GM23338 (cell line): Measurements from ENCODE around the gene ATP10A. TPM values are rescaled to one million over a fixed set of nuclear protein-coding genes. Genes with fewer than 3 reads are reported as not detected.
A peak's percentile ranks its signal among the peaks of the same experiment; 100 is the strongest.

Experiments used
- ATAC-seq: fragments of 200-7000 bp; cut with Tn5 transposase; 3 replicates; pipeline ENCODE4 v1.9.1; 2020
- DNase-seq: peaks from one replicate; pipeline ENCODE4 v3.0.0-alpha.2; 2015; ENCODE audit warnings: low spot score
- H2AFZ ChIP-seq: fragments of 200-600 bp; sonication (generic); 2 replicates; pipeline ENCODE4 v1.8.0; 2016; ENCODE audit warnings: antibody characterized with exemption, mild to moderate bottlenecking, moderate library complexity
- H3F3A ChIP-seq: fragments of 200-600 bp; sonication (generic); replicated peaks from 2 replicates; pipeline ENCODE4 v1.8.0; 2017; ENCODE audit warnings: antibody characterized with exemption, mixed run types, low read depth
- H3K27ac ChIP-seq: fragments of 200-600 bp; sonication (generic); 2 replicates; pipeline ENCODE4 v1.6.1; 2016; ENCODE audit warnings: low read depth
- H3K27me3 ChIP-seq: fragments of 200-600 bp; sonication (generic); 2 replicates; pipeline ENCODE4 v1.8.0; 2016; ENCODE audit warnings: mild to moderate bottlenecking, mixed run types, moderate library complexity; ENCODE audit not compliant: insufficient read depth
- H3K36me3 ChIP-seq: fragments of 200-600 bp; sonication (generic); 2 replicates; pipeline ENCODE4 v1.8.0; 2016; ENCODE audit warnings: mild to moderate bottlenecking; ENCODE audit not compliant: insufficient read depth
- H3K4me1 ChIP-seq: fragments of 200-600 bp; sonication (generic); 2 replicates; pipeline ENCODE4 v1.8.0; 2016; ENCODE audit warnings: mild to moderate bottlenecking, moderate library complexity; ENCODE audit not compliant: insufficient read depth
- H3K4me2 ChIP-seq: fragments of 200-600 bp; sonication (generic); 2 replicates; pipeline ENCODE4 v1.7.1; 2017; ENCODE audit warnings: mixed run types
- H3K4me3 ChIP-seq: fragments of 200-600 bp; sonication (generic); 2 replicates; pipeline ENCODE4 v1.6.1; 2016; ENCODE audit warnings: mixed run types
- H3K79me2 ChIP-seq: fragments of 200-600 bp; sonication (generic); replicated peaks from 2 replicates; pipeline ENCODE4 v1.8.0; 2017; ENCODE audit warnings: mild to moderate bottlenecking; ENCODE audit not compliant: insufficient read depth
- H3K9me2 ChIP-seq: fragments of 200-600 bp; sonication (generic); 2 replicates; pipeline ENCODE4 v1.8.0; 2017; ENCODE audit not compliant: insufficient read depth
- H4K20me1 ChIP-seq: fragments of 200-600 bp; sonication (generic); replicated peaks from 2 replicates; pipeline ENCODE4 v1.8.0; 2017; ENCODE audit warnings: mild to moderate bottlenecking; ENCODE audit not compliant: insufficient read depth
- H3K27ac Mint-ChIP-seq: 2 replicates; pipeline ENCODE4 v1.8.0; 2020; ENCODE audit warnings: inconsistent platforms, mild to moderate bottlenecking, moderate library complexity, mixed read lengths
- H3K27me3 Mint-ChIP-seq: 3 replicates; pipeline ENCODE4 v1.8.0; 2022; ENCODE audit warnings: low read depth, mild to moderate bottlenecking, moderate library complexity, mixed read lengths, inconsistent platforms; ENCODE audit not compliant: insufficient read depth, poor library complexity
- H3K36me3 Mint-ChIP-seq: 3 replicates; pipeline ENCODE4 v1.8.0; 2021; ENCODE audit warnings: low read depth, mild to moderate bottlenecking, inconsistent platforms, moderate library complexity, mixed read lengths
- H3K4me1 Mint-ChIP-seq: 3 replicates; pipeline ENCODE4 v1.8.0; 2020; ENCODE audit warnings: mild to moderate bottlenecking, inconsistent platforms, mixed read lengths
- H3K4me3 Mint-ChIP-seq: 3 replicates; pipeline ENCODE4 v1.8.0; 2021; ENCODE audit warnings: moderate library complexity, mild to moderate bottlenecking, inconsistent platforms, mixed read lengths
- H3K9me3 Mint-ChIP-seq: 3 replicates; pipeline ENCODE4 v1.8.0; 2020; ENCODE audit warnings: moderate library complexity, mild to moderate bottlenecking, inconsistent platforms, mixed read lengths
- CREB1 ChIP-seq: fragments of 250-450 bp; sonication (Bioruptor Pico); IDR thresholded peaks from 2 replicates; pipeline ENCODE4 v1.5.0; 2020; ENCODE audit warnings: low read depth, mild to moderate bottlenecking, moderate library complexity
- EZH2phosphoT487 ChIP-seq: fragments of 200-600 bp; sonication (generic); IDR thresholded peaks from one replicate; pipeline ENCODE4 v1.8.1; 2018; ENCODE audit warnings: antibody characterized with exemption; ENCODE audit not compliant: unreplicated experiment
- POLR2AphosphoS5 ChIP-seq: IDR thresholded peaks from 2 replicates; pipeline ENCODE4 v1.6.1; 2016; ENCODE audit warnings: antibody characterized with exemption, low read depth
- STAT1 ChIP-seq: IDR thresholded peaks from one replicate; pipeline ENCODE4 v1.6.1; 2016; ENCODE audit warnings: antibody characterized with exemption; ENCODE audit not compliant: unreplicated experiment
- ZNF114 ChIP-seq: fragments of 250-450 bp; sonication (Bioruptor Pico); IDR thresholded peaks from 2 replicates; pipeline ENCODE4 v1.5.0; 2020; ENCODE audit warnings: mild to moderate bottlenecking, moderate library complexity
- ZNF331 ChIP-seq: fragments of 250-450 bp; sonication (Bioruptor Pico); IDR thresholded peaks from 2 replicates; pipeline ENCODE4 v1.5.0; 2020; ENCODE audit warnings: low read depth, mild to moderate bottlenecking, moderate library complexity
- polyA plus RNA-seq: library from polyadenylated mRNA; unstranded; fragments of >200 nt; fragmentation: Nextera tagmentation; extraction: Ambion mirVana; gene quantifications from 2 replicates; pipeline ENCODE4 v1.2.1, GENCODE V29; 2016
- total RNA-seq: library from RNA; depleted of rRNA; stranded (reverse); fragments of >200 nt; shearing (Covaris generic); gene quantifications from 2 replicates; pipeline ENCODE4 v1.2.3, GENCODE V29; 2014
- TF ChIP-seq, protein P1 (sequence below): IDR thresholded peaks from one replicate; pipeline ENCODE4 v1.6.1; 2018; ENCODE audit warnings: antibody characterized with exemption; ENCODE audit not compliant: unreplicated experiment
- TF ChIP-seq, protein P2 (sequence below), 2 experiments: fragments of 200-600 bp in 1 of 2; sonication (generic) in 1 of 2; conservative IDR thresholded peaks; 2 replicates each; pipeline versions ENCODE4 v1.5.1 to v1.6.1; 2016 to 2017; ENCODE audit warnings: antibody characterized with exemption in 2 of 2, low read depth in 2 of 2, mild to moderate bottlenecking in 2 of 2, moderate library complexity in 1 of 2
- TF ChIP-seq, protein P3 (sequence below): fragments of 250-450 bp; sonication (Bioruptor Pico); IDR thresholded peaks from 2 replicates; pipeline ENCODE4 v1.5.0; 2020; ENCODE audit warnings: mild to moderate bottlenecking, moderate library complexity
- TF ChIP-seq, protein P4 (sequence below): IDR thresholded peaks from 2 replicates; pipeline ENCODE4 v1.6.1; 2016; ENCODE audit warnings: antibody characterized with exemption

ATP10A gene
- total and polyA plus RNA-seq, 2 experiments from 2014 or later, result 0.36 to 5.6 TPM

DNA sequence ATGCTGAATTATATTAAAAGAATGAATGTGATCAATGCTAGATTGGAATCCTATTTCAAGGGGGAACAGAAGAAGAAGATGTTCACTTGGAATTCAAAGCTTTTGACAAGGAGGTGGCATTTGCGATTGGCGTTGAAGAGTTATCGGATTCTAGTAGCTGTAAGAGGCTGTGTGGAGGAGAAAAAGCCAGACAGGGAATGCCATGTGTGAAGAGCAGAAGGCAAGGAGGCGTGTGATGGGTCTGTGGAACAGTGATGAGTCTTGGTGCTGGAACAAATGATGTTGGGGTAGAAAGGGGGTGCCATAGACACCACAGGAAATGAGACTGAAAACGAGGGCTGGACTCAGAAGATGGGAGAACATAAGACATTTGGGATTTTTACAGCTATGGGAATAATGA lies 30.5 kb upstream of the ATP10A start:
- H3K36me3 ChIP-seq, result no peaks in the 10 kb centered on the region

DNA sequence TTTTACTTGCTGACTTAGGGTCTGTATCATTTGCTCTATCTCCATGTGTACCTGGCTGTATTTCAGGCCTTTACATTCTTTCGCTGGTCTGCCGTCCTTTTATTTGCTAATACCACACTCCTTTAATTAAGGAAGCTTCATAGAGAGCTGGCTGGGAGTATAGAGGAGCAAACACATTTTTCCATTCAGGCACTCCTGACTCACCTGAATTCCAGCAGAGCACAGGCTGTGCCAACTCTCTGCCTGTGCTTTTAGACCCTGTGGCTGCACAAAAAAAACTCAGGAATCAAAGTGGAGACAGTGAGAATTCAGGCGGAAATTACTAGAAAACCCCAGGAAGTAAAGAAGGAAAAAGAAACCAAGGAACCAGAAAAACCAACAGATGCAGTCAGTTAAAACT lies 29.0 kb upstream of the ATP10A start:
- Mint-ChIP-seq H3K27me3 (no peaks in the 10 kb centered on the region), H3K9me3 (no peaks in the 10 kb centered on the region; the same call in 2 of the 3 replicates), H3K36me3 (no peaks in the 10 kb centered on the region), H3K27ac (no peak overlapping the region), H3K4me1 (peaks cover 9% of the 10 kb centered on the region), H3K4me3 (no peak overlapping the region)
- Histone ChIP-seq H4K20me1 (no peaks in the 10 kb centered on the region), H3K27me3 (no peaks in the 10 kb centered on the region), H2AFZ (no peak overlapping the region), H3K4me1 (no peaks in the 10 kb centered on the region), H3K4me3 (no peak overlapping the region), H3F3A (no peaks in the 10 kb centered on the region), H3K79me2 (no peaks in the 10 kb centered on the region), H3K36me3 (no peaks in the 10 kb centered on the region), H3K9me2 (0 out of 2 replicates have a peak, but pooled peaks cover 5% of the 10 kb centered on the region), H3K27ac (no peak overlapping the region), H3K4me2 (no peak overlapping the region)
- no peak for DNase-seq
- ATAC-seq, result peak; percentile 55; the same call in 2 of the 3 replicates
- TF ChIP-seq ZNF331 (no peak), STAT1 (no peak), EZH2phosphoT487 (no peak), CREB1 (no peak)
- TF ChIP-seq, protein P1, sequence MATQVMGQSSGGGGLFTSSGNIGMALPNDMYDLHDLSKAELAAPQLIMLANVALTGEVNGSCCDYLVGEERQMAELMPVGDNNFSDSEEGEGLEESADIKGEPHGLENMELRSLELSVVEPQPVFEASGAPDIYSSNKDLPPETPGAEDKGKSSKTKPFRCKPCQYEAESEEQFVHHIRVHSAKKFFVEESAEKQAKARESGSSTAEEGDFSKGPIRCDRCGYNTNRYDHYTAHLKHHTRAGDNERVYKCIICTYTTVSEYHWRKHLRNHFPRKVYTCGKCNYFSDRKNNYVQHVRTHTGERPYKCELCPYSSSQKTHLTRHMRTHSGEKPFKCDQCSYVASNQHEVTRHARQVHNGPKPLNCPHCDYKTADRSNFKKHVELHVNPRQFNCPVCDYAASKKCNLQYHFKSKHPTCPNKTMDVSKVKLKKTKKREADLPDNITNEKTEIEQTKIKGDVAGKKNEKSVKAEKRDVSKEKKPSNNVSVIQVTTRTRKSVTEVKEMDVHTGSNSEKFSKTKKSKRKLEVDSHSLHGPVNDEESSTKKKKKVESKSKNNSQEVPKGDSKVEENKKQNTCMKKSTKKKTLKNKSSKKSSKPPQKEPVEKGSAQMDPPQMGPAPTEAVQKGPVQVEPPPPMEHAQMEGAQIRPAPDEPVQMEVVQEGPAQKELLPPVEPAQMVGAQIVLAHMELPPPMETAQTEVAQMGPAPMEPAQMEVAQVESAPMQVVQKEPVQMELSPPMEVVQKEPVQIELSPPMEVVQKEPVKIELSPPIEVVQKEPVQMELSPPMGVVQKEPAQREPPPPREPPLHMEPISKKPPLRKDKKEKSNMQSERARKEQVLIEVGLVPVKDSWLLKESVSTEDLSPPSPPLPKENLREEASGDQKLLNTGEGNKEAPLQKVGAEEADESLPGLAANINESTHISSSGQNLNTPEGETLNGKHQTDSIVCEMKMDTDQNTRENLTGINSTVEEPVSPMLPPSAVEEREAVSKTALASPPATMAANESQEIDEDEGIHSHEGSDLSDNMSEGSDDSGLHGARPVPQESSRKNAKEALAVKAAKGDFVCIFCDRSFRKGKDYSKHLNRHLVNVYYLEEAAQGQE, result no peak
- TF ChIP-seq, protein P2, sequence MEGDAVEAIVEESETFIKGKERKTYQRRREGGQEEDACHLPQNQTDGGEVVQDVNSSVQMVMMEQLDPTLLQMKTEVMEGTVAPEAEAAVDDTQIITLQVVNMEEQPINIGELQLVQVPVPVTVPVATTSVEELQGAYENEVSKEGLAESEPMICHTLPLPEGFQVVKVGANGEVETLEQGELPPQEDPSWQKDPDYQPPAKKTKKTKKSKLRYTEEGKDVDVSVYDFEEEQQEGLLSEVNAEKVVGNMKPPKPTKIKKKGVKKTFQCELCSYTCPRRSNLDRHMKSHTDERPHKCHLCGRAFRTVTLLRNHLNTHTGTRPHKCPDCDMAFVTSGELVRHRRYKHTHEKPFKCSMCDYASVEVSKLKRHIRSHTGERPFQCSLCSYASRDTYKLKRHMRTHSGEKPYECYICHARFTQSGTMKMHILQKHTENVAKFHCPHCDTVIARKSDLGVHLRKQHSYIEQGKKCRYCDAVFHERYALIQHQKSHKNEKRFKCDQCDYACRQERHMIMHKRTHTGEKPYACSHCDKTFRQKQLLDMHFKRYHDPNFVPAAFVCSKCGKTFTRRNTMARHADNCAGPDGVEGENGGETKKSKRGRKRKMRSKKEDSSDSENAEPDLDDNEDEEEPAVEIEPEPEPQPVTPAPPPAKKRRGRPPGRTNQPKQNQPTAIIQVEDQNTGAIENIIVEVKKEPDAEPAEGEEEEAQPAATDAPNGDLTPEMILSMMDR (conservative IDR thresholded peaks at IDR 0.05; ENCODE audit: low read depth in 2 of 2), result no peak
- TF ChIP-seq, protein P3, sequence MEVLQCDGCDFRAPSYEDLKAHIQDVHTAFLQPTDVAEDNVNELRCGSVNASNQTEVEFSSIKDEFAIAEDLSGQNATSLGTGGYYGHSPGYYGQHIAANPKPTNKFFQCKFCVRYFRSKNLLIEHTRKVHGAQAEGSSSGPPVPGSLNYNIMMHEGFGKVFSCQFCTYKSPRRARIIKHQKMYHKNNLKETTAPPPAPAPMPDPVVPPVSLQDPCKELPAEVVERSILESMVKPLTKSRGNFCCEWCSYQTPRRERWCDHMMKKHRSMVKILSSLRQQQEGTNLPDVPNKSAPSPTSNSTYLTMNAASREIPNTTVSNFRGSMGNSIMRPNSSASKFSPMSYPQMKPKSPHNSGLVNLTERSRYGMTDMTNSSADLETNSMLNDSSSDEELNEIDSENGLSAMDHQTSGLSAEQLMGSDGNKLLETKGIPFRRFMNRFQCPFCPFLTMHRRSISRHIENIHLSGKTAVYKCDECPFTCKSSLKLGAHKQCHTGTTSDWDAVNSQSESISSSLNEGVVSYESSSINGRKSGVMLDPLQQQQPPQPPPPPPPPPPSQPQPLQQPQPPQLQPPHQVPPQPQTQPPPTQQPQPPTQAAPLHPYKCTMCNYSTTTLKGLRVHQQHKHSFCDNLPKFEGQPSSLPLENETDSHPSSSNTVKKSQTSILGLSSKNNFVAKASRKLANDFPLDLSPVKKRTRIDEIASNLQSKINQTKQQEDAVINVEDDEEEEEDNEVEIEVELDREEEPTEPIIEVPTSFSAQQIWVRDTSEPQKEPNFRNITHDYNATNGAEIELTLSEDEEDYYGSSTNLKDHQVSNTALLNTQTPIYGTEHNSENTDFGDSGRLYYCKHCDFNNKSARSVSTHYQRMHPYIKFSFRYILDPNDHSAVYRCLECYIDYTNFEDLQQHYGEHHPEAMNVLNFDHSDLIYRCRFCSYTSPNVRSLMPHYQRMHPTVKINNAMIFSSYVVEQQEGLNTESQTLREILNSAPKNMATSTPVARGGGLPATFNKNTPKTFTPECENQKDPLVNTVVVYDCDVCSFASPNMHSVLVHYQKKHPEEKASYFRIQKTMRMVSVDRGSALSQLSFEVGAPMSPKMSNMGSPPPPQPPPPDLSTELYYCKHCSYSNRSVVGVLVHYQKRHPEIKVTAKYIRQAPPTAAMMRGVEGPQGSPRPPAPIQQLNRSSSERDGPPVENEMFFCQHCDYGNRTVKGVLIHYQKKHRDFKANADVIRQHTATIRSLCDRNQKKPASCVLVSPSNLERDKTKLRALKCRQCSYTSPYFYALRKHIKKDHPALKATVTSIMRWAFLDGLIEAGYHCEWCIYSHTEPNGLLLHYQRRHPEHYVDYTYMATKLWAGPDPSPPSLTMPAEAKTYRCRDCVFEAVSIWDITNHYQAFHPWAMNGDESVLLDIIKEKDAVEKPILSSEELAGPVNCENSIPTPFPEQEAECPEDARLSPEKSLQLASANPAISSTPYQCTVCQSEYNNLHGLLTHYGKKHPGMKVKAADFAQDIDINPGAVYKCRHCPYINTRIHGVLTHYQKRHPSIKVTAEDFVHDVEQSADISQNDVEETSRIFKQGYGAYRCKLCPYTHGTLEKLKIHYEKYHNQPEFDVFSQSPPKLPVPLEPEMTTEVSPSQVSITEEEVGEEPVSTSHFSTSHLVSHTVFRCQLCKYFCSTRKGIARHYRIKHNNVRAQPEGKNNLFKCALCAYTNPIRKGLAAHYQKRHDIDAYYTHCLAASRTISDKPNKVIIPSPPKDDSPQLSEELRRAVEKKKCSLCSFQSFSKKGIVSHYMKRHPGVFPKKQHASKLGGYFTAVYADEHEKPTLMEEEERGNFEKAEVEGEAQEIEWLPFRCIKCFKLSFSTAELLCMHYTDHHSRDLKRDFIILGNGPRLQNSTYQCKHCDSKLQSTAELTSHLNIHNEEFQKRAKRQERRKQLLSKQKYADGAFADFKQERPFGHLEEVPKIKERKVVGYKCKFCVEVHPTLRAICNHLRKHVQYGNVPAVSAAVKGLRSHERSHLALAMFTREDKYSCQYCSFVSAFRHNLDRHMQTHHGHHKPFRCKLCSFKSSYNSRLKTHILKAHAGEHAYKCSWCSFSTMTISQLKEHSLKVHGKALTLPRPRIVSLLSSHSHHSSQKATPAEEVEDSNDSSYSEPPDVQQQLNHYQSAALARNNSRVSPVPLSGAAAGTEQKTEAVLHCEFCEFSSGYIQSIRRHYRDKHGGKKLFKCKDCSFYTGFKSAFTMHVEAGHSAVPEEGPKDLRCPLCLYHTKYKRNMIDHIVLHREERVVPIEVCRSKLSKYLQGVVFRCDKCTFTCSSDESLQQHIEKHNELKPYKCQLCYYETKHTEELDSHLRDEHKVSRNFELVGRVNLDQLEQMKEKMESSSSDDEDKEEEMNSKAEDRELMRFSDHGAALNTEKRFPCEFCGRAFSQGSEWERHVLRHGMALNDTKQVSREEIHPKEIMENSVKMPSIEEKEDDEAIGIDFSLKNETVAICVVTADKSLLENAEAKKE (CRISPR knock-in tag), result no peak
- TF ChIP-seq, protein P4, sequence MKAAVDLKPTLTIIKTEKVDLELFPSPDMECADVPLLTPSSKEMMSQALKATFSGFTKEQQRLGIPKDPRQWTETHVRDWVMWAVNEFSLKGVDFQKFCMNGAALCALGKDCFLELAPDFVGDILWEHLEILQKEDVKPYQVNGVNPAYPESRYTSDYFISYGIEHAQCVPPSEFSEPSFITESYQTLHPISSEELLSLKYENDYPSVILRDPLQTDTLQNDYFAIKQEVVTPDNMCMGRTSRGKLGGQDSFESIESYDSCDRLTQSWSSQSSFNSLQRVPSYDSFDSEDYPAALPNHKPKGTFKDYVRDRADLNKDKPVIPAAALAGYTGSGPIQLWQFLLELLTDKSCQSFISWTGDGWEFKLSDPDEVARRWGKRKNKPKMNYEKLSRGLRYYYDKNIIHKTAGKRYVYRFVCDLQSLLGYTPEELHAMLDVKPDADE, result no peak

More for the DNA sequence above, 30.5 kb upstream of the ATP10A start:
- Histone ChIP-seq H3F3A (no peaks in the 10 kb centered on the region), H3K79me2 (no peaks in the 10 kb centered on the region), H3K4me3 (no peak overlapping the region), H3K27me3 (no peaks in the 10 kb centered on the region), H3K27ac (no peak overlapping the region), H2AFZ (no peak overlapping the region), H3K4me1 (no peaks in the 10 kb centered on the region), H4K20me1 (no peaks in the 10 kb centered on the region), H3K9me2 (0 out of 2 replicates have a peak, but pooled peaks cover 5% of the 10 kb centered on the region), H3K4me2 (no peak overlapping the region)
- ATAC-seq, result no peak
- H3K36me3 Mint-ChIP-seq, result no peaks in the 10 kb centered on the region
- no peaks in the 10 kb centered on the region for H3K27me3 Mint-ChIP-seq
- H3K4me3 Mint-ChIP-seq, result no peak overlapping the region
- peaks cover 9% of the 10 kb centered on the region for H3K4me1 Mint-ChIP-seq
- H3K9me3 Mint-ChIP-seq, result no peaks in the 10 kb centered on the region
- 0 out of 2 replicates have a peak overlapping the region, but pooled peaks have one; percentile 8 for H3K27ac Mint-ChIP-seq
- no peak for DNase-seq
- TF ChIP-seq ZNF114, result no peak
- TF ChIP-seq ZNF331, result no peak
- TF ChIP-seq POLR2AphosphoS5, result no peak
- TF ChIP-seq STAT1, result no peak
